Liver (tissue), 9 donors: Measurements from ENCODE around the gene ABCB1. TPM values are rescaled to one million over a fixed set of nuclear protein-coding genes. Genes with fewer than 3 reads are reported as not detected.
A peak's percentile ranks its signal among the peaks of the same experiment; 100 is the strongest.

ENCODE experiments used
- DNase-seq: peaks from one replicate; pipeline ENCODE4 v3.0.0-alpha.2; 2017; ENCODE audit warnings: low spot score
- H3K27ac ChIP-seq, 2 donors: one replicate each; pipeline ENCODE4 v1.7.0; 2013; ENCODE audit warnings: inconsistent platforms in 2 of 2, low read length in 2 of 2, control low read depth in 1 of 2, low read depth in 1 of 2, mild to moderate bottlenecking in 1 of 2
- H3K27me3 ChIP-seq, 4 donors: one replicate each; pipeline versions ENCODE4 v1.6.1 to v1.7.0; 2013; ENCODE audit warnings: low read length in 3 of 4, inconsistent platforms in 1 of 4, mild to moderate bottlenecking in 1 of 4, moderate library complexity in 1 of 4; ENCODE audit not compliant: control insufficient read depth in 4 of 4, insufficient read depth in 4 of 4
- H3K36me3 ChIP-seq, 4 donors: one replicate each; pipeline versions ENCODE4 v1.6.1 to v1.7.0; 2013; ENCODE audit warnings: low read length in 3 of 4, mild to moderate bottlenecking in 3 of 4, low read depth in 1 of 4, moderate library complexity in 1 of 4; ENCODE audit not compliant: control insufficient read depth in 4 of 4, insufficient read depth in 3 of 4
- H3K4me1 ChIP-seq, 4 donors: one replicate each; pipeline versions ENCODE4 v1.6.1 to v1.7.0; 2013; ENCODE audit warnings: low read length in 3 of 4, mild to moderate bottlenecking in 3 of 4, moderate library complexity in 1 of 4; ENCODE audit not compliant: control insufficient read depth in 4 of 4, insufficient read depth in 4 of 4
- H3K4me3 ChIP-seq, 3 donors: one replicate each; pipeline versions ENCODE4 v1.6.1 to v1.7.0; 2013; ENCODE audit warnings: low read length in 3 of 3, control low read depth in 1 of 3, low read depth in 1 of 3, mild to moderate bottlenecking in 1 of 3
- H3K9ac ChIP-seq, 2 donors: one replicate each; pipeline ENCODE4 v1.7.0; 2013; ENCODE audit warnings: low read length in 2 of 2, mild to moderate bottlenecking in 2 of 2, moderate library complexity in 2 of 2, control low read depth in 1 of 2, low read depth in 1 of 2
- H3K9me3 ChIP-seq, 4 donors: one replicate each; pipeline versions ENCODE4 v1.6.1 to v1.7.0; 2013; ENCODE audit warnings: low read length in 3 of 4; ENCODE audit not compliant: control insufficient read depth in 4 of 4
- ATF3 ChIP-seq: IDR thresholded peaks from 2 replicates; pipeline ENCODE4 v1.6.1; 2016; ENCODE audit warnings: antibody characterized with exemption
- EGR1 ChIP-seq, 2 donors: IDR thresholded peaks; 2 replicates each; pipeline ENCODE4 v1.6.1; 2016 to 2018; ENCODE audit warnings: antibody characterized with exemption in 2 of 2, low read depth in 2 of 2
- FOXA1 ChIP-seq: IDR thresholded peaks from 2 replicates; pipeline ENCODE4 v1.6.1; 2016; ENCODE audit warnings: antibody characterized with exemption
- FOXA2 ChIP-seq: IDR thresholded peaks from 2 replicates; pipeline ENCODE4 v1.6.1; 2016; ENCODE audit warnings: antibody characterized with exemption
- GABPA ChIP-seq, 2 donors: IDR thresholded peaks in 1 of 2; conservative IDR thresholded peaks in 1 of 2; 2 replicates each; pipeline ENCODE4 v1.6.1; 2016; ENCODE audit warnings: antibody characterized with exemption in 2 of 2, mild to moderate bottlenecking in 1 of 2, moderate library complexity in 1 of 2
- HNF4A ChIP-seq, 2 donors: conservative IDR thresholded peaks; 2 replicates each; pipeline ENCODE4 v1.6.1; 2016; ENCODE audit warnings: antibody characterized with exemption in 2 of 2, mild to moderate bottlenecking in 2 of 2
- HNF4G ChIP-seq: IDR thresholded peaks from 2 replicates; pipeline ENCODE4 v1.6.1; 2016; ENCODE audit warnings: antibody characterized with exemption
- JUND ChIP-seq, 2 donors: IDR thresholded peaks; 2 replicates each; pipeline ENCODE4 v1.6.1; 2016; ENCODE audit warnings: antibody characterized with exemption in 2 of 2
- MAX ChIP-seq: IDR thresholded peaks from 2 replicates; pipeline ENCODE4 v1.6.1; 2016; ENCODE audit warnings: antibody characterized with exemption
- NR2F2 ChIP-seq: IDR thresholded peaks from 2 replicates; pipeline ENCODE4 v1.6.1; 2016; ENCODE audit warnings: antibody characterized with exemption
- RAD21 ChIP-seq, 2 donors: IDR thresholded peaks; 2 replicates each; pipeline ENCODE4 v1.6.1; 2016; ENCODE audit warnings: antibody characterized with exemption in 2 of 2, mild to moderate bottlenecking in 2 of 2
- RXRA ChIP-seq, 2 donors: IDR thresholded peaks; 2 replicates each; pipeline ENCODE4 v1.6.1; 2017 to 2018; ENCODE audit warnings: antibody characterized with exemption in 2 of 2, mild to moderate bottlenecking in 1 of 2
- SP1 ChIP-seq: IDR thresholded peaks from 2 replicates; pipeline ENCODE4 v1.6.1; 2018; ENCODE audit warnings: antibody characterized with exemption, mild to moderate bottlenecking
- TAF1 ChIP-seq: conservative IDR thresholded peaks from 2 replicates; pipeline ENCODE4 v1.6.1; 2016; ENCODE audit warnings: antibody characterized with exemption, mild to moderate bottlenecking
- YY1 ChIP-seq: IDR thresholded peaks from 2 replicates; pipeline ENCODE4 v1.6.1; 2016; ENCODE audit warnings: antibody characterized with exemption, mild to moderate bottlenecking
- ZBTB33 ChIP-seq: IDR thresholded peaks from 2 replicates; pipeline ENCODE4 v1.6.1; 2016; ENCODE audit warnings: antibody characterized with exemption
- WGBS: extraction: QIAGEN DNeasy Blood & Tissue Kit; methylation state at CpG from one replicate; pipeline ENCODE4 v1.1.7; 2013; 5-methylcytosine and 5-hydroxymethylcytosine counted together
- polyA plus RNA-seq, 2 donors: library from polyadenylated mRNA; stranded (reverse) in 1 of 2; unstranded in 1 of 2; fragments of 200-250 nt in 1 of 2; fragments of >200 nt in 1 of 2; fragmentation: Nextera tagmentation in 1 of 2; extraction: Ambion mirVana in 1 of 2; gene quantifications; one replicate each; pipeline versions ENCODE4 v1.2.1 to v1.2.3, GENCODE V29; 2013 to 2015
- total RNA-seq, 2 donors: library from RNA; depleted of rRNA; stranded (reverse); fragments of >200 nt; gene quantifications; one replicate each; pipeline ENCODE4 v1.2.3, GENCODE V29; 2014
- TF ChIP-seq, protein P1 (sequence below): IDR thresholded peaks from 2 replicates; pipeline ENCODE4 v1.6.1; 2016; ENCODE audit warnings: antibody characterized with exemption, mild to moderate bottlenecking
- TF ChIP-seq, protein P2 (sequence below): fragments of 150-350 bp; IDR thresholded peaks from 2 replicates; pipeline ENCODE4 v1.5.1; 2017; ENCODE audit warnings: improper control_type of control experiment, low read depth, low read length; ENCODE audit not compliant: missing input control
- donor health status: healthy.
- donor health status: healthy.
- donor health status: healthy.
- donor health status: healthy.
- donor health status: healthy.

ABCB1 gene
- total and polyA plus RNA-seq, 4 donors, result 11.9 to 53.2 (median 21.0) TPM

- Histone ChIP-seq H3K27ac (peak overlapping the region; percentile 19 to 32), H3K4me1 (peaks cover 15 to 45% (median 29%) of the 10 kb centered on the region in 4 donors), H3K27me3 (no peaks in the 10 kb centered on the region), H3K9ac (no peak overlapping the region), H3K9me3 (no peaks in the 10 kb centered on the region), H3K4me3 (no peak overlapping the region), H3K36me3 (no peaks in the 10 kb centered on the region)
- WGBS, result 40% methylated on average over 3 of the region's 3 CpGs
- TF ChIP-seq, protein P1, sequence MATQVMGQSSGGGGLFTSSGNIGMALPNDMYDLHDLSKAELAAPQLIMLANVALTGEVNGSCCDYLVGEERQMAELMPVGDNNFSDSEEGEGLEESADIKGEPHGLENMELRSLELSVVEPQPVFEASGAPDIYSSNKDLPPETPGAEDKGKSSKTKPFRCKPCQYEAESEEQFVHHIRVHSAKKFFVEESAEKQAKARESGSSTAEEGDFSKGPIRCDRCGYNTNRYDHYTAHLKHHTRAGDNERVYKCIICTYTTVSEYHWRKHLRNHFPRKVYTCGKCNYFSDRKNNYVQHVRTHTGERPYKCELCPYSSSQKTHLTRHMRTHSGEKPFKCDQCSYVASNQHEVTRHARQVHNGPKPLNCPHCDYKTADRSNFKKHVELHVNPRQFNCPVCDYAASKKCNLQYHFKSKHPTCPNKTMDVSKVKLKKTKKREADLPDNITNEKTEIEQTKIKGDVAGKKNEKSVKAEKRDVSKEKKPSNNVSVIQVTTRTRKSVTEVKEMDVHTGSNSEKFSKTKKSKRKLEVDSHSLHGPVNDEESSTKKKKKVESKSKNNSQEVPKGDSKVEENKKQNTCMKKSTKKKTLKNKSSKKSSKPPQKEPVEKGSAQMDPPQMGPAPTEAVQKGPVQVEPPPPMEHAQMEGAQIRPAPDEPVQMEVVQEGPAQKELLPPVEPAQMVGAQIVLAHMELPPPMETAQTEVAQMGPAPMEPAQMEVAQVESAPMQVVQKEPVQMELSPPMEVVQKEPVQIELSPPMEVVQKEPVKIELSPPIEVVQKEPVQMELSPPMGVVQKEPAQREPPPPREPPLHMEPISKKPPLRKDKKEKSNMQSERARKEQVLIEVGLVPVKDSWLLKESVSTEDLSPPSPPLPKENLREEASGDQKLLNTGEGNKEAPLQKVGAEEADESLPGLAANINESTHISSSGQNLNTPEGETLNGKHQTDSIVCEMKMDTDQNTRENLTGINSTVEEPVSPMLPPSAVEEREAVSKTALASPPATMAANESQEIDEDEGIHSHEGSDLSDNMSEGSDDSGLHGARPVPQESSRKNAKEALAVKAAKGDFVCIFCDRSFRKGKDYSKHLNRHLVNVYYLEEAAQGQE, result peak; percentile 26
- TF ChIP-seq FOXA2 (no peak), ATF3 (no peak), EGR1 (IDR thresholded peaks at IDR 0.05; ENCODE audit: low read depth in 2 of 2) (no peak), JUND (IDR thresholded peaks at IDR 0.05) (peak in 1 of 2 donors; percentile 47), RAD21 (IDR thresholded peaks at IDR 0.05) (peak in 1 of 2 donors; percentile 45), MAX (peak; percentile 15), FOXA1 (no peak), ZBTB33 (no peak), TAF1 (no peak), HNF4G (no peak), NR2F2 (no peak), SP1 (peak; percentile 33), GABPA (IDR thresholded peaks at IDR 0.05 in 1 of 2, conservative IDR thresholded peaks at IDR 0.05 in 1 of 2) (no peak), HNF4A (conservative IDR thresholded peaks at IDR 0.05) (peak; percentile 53 to 71), YY1 (no peak), RXRA (IDR thresholded peaks at IDR 0.05) (peak; percentile 63 to 79)
- TF ChIP-seq, protein P2, sequence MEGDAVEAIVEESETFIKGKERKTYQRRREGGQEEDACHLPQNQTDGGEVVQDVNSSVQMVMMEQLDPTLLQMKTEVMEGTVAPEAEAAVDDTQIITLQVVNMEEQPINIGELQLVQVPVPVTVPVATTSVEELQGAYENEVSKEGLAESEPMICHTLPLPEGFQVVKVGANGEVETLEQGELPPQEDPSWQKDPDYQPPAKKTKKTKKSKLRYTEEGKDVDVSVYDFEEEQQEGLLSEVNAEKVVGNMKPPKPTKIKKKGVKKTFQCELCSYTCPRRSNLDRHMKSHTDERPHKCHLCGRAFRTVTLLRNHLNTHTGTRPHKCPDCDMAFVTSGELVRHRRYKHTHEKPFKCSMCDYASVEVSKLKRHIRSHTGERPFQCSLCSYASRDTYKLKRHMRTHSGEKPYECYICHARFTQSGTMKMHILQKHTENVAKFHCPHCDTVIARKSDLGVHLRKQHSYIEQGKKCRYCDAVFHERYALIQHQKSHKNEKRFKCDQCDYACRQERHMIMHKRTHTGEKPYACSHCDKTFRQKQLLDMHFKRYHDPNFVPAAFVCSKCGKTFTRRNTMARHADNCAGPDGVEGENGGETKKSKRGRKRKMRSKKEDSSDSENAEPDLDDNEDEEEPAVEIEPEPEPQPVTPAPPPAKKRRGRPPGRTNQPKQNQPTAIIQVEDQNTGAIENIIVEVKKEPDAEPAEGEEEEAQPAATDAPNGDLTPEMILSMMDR, result no peak
- DNase-seq, result no peak
These were observed 101.2 kb downstream of the ABCB1 start for GRCh38 chr7:87499494-87499893.
